ENCODE results near the gene COBL.
"Not testable (repeated sequence)": the region's sequence is repeated elsewhere in the genome, so short reads cannot be mapped to it uniquely, and the experiment has no call there.

The COBL gene

DNA sequence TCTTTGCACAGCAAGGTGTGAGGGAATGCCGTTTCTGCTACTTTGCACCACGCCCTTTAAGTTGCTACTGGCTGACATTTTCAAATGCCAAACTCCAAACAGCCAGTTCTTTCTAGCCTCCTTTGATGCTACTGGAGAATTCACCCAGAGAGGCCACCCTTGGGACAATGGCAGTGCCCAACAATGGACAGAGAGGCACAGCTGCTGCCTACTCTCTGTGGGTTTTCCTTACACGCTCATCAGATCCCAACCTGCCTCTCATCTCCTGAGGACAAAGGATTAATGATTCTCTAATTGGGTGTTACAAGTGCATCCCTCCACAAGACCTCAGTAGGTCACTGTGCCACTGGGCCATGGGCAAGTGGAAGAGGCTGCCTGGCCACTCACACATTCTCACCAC lies 105.8 kb downstream of the COBL start:
- no peak for DNase-seq (ENCODE audit: low read depth in 2 of 3, low spot score in 2 of 3)

- DNase-seq (ENCODE audit: low read depth in 2 of 3, low spot score in 2 of 3) = no peak
Measured at GRCh38 chr7:51209426-51209825, 107.2 kb downstream of the COBL start.

DNA sequence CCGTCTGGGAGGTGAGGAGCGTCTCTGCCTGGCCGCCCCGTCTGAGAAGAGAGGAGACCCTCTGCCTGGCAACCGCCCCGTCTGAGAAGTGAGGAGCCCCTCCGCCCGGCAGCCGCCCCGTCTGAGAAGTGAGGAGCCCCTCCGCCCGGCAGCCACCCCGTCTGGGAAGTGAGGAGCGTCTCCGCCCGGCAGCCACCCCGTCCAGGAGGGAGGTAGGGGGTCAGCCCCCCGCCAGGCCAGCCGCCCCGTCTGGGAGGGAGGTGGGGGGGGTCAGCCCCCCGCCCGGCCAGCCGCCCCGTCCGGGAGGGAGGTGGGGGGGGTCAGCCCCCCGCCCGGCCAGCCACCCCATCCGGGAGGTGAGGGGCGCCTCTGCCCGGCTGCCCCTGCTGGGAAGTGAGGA lies 108.5 kb downstream of the COBL start:
- DNase-seq (ENCODE audit: low read depth in 2 of 3, low spot score in 2 of 3) = not testable (repeated sequence)

DNA sequence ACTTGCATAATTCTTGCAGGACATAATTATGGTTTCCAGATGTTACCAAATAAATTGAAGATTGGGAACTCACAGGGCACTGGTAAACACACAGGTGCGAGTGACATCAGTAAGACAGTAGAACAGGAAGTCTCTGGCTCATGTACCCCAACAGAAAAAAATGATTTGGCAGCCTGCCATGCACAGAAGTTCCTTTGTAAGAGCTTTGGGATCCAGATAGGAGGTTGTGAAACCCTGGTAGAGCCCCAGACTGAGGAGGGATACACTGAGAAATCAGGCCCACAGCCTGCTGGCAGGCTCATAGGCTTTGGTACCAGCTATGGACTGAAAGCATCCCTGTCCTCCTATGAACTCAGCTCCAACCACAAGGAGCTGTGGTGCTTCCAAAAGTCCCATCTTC lies 118.0 kb downstream of the COBL start:
- no peak for DNase-seq (ENCODE audit: low read depth in 2 of 3, low spot score in 2 of 3)

DNA sequence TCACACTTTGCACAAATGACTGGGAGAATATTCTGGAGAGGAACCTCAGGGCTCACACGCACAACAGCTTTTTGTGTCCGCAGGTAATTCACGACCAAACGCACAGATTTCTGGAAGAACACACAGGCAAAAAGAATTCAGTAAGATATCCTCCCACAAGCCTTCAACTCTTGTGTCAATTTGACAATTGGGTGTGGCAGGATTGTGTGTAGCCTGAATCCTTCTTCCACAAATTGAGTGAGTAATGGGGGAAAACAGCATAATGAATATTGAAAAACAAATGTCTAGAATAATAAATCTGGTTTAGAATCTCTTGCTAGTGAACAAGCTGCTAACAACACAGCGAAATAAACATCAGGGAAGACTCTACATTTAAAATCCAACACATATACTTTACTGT lies 125.6 kb downstream of the COBL start:
- DNase-seq (ENCODE audit: low read depth in 2 of 3, low spot score in 2 of 3) = no peak

GRCh38 chr7:51189777-51190176 lies 126.8 kb downstream of the COBL start:
- no peak for DNase-seq (ENCODE audit: low read depth in 2 of 3, low spot score in 2 of 3)

- DNase-seq (ENCODE audit: low read depth in 2 of 3, low spot score in 2 of 3) = no peak
Measured at GRCh38 chr7:51188987-51189386, 127.6 kb downstream of the COBL start.

DNA sequence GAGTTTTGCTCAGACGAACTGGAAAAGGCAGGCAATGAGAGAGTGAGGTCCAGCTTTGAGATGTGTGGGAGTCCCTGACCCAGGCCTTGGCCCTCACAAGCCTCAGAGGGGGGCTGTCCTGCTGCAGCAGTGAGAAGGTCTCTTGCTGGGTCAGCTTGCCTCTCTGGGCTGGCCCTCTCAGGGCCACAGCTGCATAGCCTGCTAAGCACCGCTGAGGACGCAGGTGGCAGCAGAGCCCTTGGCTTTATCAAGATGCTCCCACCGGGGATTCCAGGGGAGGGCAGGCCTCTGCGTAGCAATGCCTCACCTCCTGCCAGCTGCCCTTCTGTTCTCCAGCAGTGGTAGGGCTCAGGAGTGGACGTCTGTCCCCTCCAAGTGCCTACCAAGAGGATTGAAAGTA lies 128.7 kb downstream of the COBL start:
- DNase-seq (ENCODE audit: low read depth in 2 of 3, low spot score in 2 of 3) = no peak

DNA sequence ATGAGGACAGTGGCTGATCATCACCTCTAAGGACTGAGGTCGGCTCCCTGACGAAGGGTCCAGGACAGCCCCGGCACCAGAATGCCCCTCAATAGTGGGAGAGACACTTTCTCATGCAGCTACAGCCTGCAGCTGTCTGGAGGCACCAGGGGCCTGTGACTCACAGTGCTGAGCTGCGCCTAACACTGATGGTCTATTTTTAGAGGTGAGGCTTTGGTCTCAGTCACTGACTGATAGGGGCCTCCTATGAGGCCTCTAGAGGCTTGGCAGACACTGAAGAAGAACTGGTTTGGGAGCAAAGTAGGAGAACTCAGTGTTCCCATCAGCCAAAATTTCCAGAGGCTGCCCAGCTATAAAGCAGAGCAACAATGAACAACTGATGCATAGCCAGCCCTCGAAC lies 130.1 kb downstream of the COBL start:
- no peak for DNase-seq (ENCODE audit: low read depth in 2 of 3, low spot score in 2 of 3)

DNA sequence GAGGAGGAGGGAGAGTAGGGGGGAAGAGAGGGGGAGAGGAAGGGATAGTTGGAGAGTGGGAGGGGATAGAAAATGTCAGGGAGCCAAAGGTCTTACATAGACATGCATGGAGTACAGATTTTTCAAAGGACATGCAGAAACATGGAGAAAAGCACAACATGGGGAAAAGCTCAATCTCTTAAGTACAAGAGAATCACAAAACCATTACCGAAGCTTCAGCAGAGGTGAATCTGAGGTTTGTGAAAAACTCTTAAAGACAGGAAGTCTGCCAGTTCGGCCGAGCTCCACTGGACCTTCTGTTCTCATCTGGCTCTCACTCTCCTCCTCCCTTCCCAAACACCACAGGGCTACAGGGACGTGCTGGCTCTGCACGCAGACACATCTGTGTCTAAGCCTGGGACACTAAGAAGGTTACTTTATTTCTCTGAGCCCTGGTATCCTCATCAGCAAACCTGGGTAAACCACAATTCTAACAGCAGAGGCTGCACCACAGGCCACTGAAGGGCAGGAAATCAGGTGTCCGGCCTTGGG lies 133.9 kb downstream of the COBL start:
- no peak for DNase-seq (ENCODE audit: low read depth in 2 of 3, low spot score in 2 of 3)

DNA sequence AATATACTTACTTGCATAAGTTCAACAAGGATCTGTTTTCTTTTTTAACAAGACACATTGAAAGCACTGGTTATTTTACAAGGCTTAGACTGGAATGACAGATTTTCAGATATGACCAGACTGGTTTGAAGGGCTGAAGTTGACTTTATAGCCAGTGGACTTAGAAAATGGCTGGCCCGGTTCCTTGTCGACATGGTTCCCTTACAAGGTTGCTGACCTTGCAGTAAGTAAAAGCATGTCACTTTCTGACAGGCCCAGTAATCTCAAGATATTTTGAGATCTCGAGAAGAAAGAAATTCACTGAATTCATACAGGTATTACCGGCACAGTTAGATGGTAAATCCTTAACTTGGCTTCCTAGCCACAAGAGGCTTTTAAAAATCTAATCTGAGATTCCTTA lies 136.5 kb downstream of the COBL start:
- no peak for DNase-seq (ENCODE audit: low read depth in 2 of 3, low spot score in 2 of 3)

DNA sequence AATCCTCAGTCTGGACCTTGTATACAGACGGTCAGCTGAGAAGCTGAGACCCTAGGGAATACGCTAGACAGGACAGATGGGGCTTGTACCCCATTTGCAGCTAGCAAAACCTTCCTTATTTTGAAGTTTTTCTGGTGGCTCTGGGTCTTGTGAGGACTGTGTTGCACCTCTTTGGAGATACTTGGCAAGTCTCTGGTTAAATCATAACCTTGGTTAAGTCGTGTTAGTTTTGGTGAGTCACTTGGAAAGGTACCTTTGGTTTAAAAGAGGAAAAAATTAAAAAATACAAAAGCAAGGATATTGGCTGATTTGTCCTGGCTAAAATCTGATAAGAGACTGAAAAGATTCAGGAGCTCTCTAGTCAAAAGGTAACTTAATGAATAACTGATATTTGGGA lies 140.6 kb downstream of the COBL start:
- no peak for DNase-seq (ENCODE audit: low read depth in 2 of 3, low spot score in 2 of 3)

DNA sequence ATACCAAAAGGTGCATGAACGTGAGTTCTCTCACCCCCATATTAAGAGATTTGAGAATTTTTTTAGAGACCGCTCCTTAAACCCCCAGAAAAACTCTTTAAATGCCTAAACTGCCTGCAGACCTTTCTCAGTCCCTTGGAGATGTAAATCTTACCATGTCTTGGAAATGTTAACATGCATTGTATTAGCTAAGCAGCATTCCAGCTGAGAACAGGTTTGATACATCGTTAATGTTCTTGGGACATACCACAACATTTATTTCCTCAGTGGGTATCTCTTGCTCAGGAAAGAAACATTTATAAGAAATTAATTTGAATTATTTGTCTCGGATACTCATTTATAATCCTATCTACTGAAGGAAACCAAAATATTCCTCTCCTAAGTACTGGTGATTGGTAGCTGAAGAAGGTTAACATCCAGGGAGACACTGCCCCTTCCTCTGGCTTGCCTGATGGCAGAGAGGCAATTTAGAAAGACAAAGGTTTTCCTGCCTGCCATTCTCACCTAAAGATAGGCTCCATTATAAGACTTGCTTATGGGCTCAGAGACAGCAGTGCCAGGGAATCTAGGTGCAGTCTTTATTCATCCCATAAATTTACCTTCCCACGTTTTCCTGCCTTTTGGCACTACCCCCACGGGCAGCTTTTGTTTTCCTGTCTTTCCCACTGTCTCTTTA lies 141.2 kb downstream of the COBL start:
- DNase-seq (ENCODE audit: low read depth in 2 of 3, low spot score in 2 of 3) = no peak

DNA sequence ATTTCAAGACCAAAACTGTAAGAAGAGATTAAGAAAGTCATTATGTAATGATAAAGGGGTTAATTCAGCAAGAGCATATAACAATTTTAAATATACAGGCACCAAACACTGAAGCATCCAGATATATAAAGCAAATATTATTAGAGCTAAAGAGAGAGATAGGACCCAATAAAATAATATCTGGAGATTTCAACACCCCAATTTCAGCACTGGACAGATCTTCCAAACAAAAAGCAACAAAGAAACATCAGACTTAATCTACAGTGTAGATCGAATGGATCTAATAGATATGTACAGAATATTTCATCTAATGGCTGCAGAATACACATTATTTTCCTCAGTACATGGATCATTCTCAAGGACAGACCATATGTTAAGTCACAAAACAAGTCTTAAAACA lies 151.3 kb downstream of the COBL start:
- DNase-seq (ENCODE audit: low read depth in 2 of 3, low spot score in 2 of 3) = no peak

- peak; percentile 4 to 45 (median 37) for DNase-seq (ENCODE audit: low read depth in 2 of 3, low spot score in 2 of 3)
Measured at GRCh38 chr7:51162724-51163329, 153.8 kb downstream of the COBL start.

GRCh38 chr7:51161937-51162336 lies 154.7 kb downstream of the COBL start:
- DNase-seq (ENCODE audit: low read depth in 2 of 3, low spot score in 2 of 3) = no peak

DNA sequence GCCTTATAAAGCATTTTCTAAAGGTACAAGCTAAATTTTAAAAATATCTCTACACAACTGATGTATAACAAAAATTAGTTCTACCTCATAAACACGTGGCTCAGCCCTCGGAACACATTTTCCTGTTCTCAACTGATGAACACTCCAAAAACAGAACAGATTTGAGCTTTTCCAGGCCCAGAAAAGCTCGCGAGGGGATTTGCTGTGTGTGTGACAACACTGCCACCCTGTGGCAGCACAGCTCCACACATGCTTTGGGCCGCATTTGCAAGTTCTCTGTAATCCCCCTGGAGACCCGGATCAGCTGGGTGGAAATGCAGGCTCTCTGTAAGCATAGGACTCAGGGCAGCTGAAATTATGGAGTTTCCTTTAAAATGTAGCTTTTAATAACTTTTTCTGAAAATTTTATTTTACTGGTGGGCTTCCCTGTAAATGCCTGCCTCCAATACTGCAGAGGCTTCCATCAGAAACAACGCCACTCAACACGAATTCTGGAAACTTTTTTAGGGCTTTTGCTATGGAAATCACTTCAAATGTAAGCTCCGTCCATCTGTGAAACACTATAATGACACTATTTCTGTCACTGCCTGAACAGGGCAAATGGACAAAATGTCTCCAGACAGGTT lies 155.5 kb downstream of the COBL start:
- DNase-seq (ENCODE audit: low read depth in 2 of 3, low spot score in 2 of 3) = peak in 2 of 3 experiments; percentile 5 to 20

DNA sequence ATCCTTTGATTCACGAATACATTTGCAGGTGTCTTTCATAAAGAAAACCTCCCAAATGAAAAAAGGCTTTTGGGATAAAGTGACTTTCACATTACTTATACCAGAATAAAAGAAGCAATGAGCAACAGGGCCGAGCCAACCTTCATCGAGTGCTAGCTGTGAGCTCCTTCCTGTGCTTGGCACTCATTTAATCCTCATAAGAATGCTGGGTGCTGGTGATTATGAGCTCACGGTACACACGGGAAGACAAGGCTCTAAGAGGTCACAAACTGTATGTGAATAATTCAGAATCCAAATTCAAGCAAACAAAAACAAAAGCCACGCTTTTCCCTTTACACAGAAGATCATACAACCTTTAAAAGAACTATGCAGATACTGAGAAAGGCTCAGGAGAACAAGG lies 156.2 kb downstream of the COBL start:
- DNase-seq (ENCODE audit: low read depth in 2 of 3, low spot score in 2 of 3) = no peak

- DNase-seq (ENCODE audit: low read depth in 2 of 3, low spot score in 2 of 3) = no peak
Measured at GRCh38 chr7:51158742-51159445, 157.7 kb downstream of the COBL start.

DNA sequence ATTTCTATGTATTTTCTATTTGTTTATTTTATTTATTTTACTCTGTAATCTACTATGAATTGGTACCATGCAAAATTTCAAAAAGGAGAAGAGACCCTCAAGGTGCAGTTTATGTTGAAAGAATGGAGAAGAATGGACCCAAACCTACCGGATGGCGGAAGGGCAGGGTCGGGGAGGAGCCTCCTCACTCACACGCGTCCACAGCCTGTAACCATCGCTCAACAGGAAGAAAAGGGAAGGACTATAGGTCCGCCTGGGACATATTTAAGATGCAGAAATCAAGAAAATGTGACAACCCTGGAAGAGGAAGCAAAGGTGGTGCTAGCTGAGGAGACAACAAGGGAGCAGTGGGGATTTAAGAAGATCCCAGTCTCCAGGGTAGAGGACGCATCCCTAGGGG lies 158.4 kb downstream of the COBL start:
- no peak for DNase-seq (ENCODE audit: low read depth in 2 of 3, low spot score in 2 of 3)

DNA sequence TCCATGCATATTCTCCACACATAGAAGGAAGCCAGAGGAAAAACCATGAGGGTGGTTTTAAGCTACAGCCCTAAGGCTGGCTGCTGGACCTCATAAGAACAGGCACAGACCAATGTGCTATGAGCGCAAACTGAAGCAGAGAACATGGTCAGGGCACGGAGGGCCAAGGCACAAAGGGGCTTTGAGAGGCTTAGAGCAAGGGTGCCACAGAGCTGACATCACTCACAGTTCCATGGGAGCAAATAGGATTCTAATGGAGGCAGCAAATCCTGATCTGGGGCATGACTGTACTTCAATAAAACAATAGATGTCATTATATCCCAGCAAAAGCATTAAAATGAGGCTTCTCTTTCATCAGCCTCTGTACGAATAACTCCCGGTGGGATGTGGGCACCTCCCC lies 162.4 kb downstream of the COBL start:
- DNase-seq (ENCODE audit: low read depth in 2 of 3, low spot score in 2 of 3) = no peak

GRCh38 chr7:51152706-51153200 lies 163.9 kb downstream of the COBL start:
- DNase-seq (ENCODE audit: low read depth in 2 of 3, low spot score in 2 of 3) = no peak
